GM19372 (cell line): ENCODE measurements around the gene CCNK.

Experiments used
- ATAC-seq: cut with Tn5 transposase; IDR thresholded peaks from one replicate; pipeline ENCODE4 v1.9.1; 2021; ENCODE audit warnings: mild to moderate bottlenecking, low read depth, moderate library complexity; ENCODE audit not compliant: unreplicated experiment

CCNK gene

GRCh38 chr14:99505089-99505488 is 23.9 kb downstream of the CCNK start:
- ATAC-seq: no peak

- no peak for ATAC-seq
Observed at GRCh38 chr14:99506276-99506675, 25.1 kb downstream of the CCNK start.

GRCh38 chr14:99507860-99508640 is 26.8 kb downstream of the CCNK start:
- ATAC-seq: no peak

GRCh38 chr14:99508896-99509629 is 27.9 kb downstream of the CCNK start:
- ATAC-seq: no peak

- no peak for ATAC-seq
Observed at GRCh38 chr14:99509871-99510555, 28.8 kb downstream of the CCNK start.

- ATAC-seq: no peak
Observed at GRCh38 chr14:99510556-99511139, 29.4 kb downstream of the CCNK start.

GRCh38 chr14:99511421-99512109 is 30.4 kb downstream of the CCNK start:
- ATAC-seq: no peak

- no peak for ATAC-seq
Observed at GRCh38 chr14:99512110-99512449, 30.9 kb downstream of the CCNK start.

GRCh38 chr14:99512571-99513182 is 31.5 kb downstream of the CCNK start:
- no peak for ATAC-seq

- no peak for ATAC-seq
Observed at GRCh38 chr14:99513183-99513694, 32.0 kb downstream of the CCNK start.

- ATAC-seq: no peak
Observed at GRCh38 chr14:99513946-99514551, 32.8 kb downstream of the CCNK start.

GRCh38 chr14:99514552-99515300 is 33.5 kb downstream of the CCNK start:
- no peak for ATAC-seq

GRCh38 chr14:99515301-99516155 is 34.3 kb downstream of the CCNK start:
- ATAC-seq: no peak

- ATAC-seq: no peak
Observed at GRCh38 chr14:99516156-99516870, 35.1 kb downstream of the CCNK start.

GRCh38 chr14:99516871-99517642 is 35.8 kb downstream of the CCNK start:
- no peak for ATAC-seq

GRCh38 chr14:99517643-99518381 is 36.6 kb downstream of the CCNK start:
- ATAC-seq: no peak
